HG03159 (cell line): Measurements from ENCODE around the gene DUSP10.

ENCODE experiments used
- ATAC-seq: cut with Tn5 transposase; IDR thresholded peaks from one replicate; pipeline ENCODE4 v1.9.1; 2021; ENCODE audit warnings: mild to moderate bottlenecking, moderate library complexity; ENCODE audit not compliant: unreplicated experiment

Gene DUSP10

DNA sequence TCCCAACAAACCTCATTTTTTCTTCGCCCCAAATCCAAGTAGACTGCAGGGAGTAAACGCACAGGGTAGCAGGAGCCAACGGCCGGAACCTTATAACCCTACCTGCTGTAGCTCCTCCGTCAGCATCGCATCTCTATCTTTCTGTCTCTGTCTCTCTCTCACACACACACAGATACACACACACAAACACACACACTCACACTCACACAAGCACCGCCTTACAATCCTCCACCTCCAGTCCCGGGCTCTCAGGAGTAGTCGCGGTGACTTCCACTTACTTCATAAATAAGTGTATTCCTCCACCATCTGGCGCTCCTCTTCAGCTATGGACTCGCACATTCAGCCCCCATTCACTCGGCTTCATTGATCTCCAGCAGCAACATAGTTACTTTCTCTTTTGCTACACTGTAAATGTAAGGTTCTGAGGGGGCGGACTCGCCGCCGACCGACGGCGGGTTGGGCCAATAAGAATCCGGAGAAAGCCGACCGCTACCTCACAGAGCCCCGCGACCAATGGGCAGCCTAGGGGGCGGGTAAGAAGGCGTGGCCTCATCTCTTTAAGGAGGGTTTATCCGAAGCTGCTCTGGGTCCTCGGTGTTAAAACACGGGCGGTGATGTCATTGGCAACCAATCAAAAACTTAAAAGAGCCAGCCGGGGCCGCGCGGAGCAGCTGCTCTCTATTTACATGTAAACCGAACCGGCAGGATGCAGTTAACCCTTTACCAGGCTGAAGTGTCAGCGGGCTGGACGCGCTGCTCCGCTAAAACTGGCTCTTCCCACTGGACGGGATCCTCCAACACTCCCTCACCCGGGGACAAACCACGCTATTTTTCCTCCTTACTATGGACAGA, at the start of gene DUSP10:
Gene DUSP10 (minus strand): TSS at position 387 of the 852 bp plus-strand sequence. CDS start 2,345 bp downstream, outside the sequence.
- peak; percentile 85 for ATAC-seq

DNA sequence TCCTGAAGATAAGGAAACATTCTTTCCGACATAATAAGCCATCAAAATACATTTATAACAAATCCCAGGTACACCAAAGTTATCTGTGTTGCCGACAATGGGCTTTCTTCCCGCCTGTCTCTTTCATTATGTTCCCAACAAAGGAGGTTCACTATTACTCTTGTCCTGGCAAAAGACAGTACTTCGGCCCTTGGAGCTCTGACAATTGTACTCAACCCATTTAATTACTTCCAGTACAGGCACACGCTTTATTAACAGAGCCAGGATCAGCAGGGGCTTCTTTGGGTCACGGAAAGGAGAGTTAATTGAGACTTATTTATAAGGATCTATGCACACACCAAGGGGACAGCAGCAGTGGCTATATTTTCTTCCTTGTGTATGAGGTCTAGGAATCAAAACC, 46.6 kb upstream of the DUSP10 start:
- no peak for ATAC-seq

DNA sequence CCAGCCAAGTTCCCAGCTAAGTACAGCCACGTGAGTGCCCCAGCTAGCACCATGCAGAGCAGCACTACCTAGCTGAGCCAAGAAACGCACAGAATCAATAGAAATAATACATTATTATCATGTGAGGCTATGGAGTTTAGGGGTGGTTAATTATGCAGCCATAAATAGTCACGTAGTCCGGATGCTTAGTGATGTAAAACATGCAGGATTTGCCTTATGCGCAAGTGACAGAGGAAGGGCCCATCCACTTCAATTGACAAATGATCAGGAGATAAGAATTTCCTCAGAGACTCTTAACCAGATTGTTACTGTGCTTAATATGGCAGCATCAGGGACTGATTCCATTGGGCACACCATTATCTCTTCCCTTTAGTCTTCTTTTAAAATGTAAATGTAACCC, 44.8 kb upstream of the DUSP10 start:
- ATAC-seq: no peak

DNA sequence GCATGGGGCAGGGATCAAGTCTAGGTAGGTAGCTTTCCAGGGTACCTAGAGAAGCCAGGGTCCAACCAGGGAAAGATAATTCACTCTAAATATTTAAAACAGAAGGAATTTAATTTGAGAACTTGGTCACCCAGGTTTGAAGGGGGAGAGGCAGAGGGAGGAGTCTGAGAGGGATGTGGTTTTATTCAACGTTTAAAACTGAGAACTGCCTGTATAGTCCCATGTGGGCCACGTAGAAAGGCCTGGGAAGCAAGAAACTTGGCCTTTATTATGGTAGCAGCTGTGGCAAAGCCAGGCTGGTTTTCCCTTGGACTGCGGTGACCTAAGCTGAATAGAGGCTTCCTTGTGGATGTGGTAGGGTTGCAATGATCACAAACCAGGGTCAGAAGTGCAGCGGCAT, 42.0 kb upstream of the DUSP10 start:
- ATAC-seq: no peak

DNA sequence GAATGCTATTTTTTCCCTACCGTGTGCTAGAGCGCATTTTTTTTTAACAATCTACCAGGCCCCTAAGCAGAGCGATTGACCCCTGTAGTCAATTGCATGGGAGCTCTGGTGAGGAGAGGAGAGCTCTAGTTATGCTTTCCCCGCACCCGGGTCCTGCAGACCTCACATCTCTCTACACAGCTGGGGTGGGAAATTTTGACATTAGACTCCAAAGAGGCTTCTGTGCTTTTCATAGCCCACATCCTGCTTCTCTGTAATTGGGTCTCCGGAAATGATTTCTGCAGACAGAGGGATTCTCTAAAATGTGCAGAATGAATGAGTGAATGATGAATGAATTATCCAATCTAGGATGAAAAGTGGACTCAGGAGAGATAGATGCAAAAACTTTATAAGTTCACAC, 41.5 kb upstream of the DUSP10 start:
- ATAC-seq: no peak

DNA sequence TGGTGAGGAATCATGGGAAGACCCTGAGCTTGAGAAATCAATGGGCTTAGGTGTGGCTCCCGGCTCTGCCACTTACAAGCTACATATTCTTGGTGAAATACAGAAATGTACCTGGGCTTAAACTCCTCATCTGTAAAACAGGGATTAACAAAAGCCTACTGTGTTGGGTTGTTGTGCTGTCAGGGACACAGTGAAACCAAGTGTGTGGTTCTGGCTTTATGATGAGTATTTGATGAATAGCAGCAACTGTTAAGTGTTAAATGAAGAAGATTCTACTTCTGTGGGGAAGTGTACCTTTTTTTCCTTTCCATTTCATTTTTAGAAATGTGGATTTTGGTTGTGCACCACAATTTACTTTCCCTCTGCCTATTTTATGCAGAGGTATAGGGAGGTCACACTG, 41.1 kb upstream of the DUSP10 start:
- ATAC-seq: no peak

DNA sequence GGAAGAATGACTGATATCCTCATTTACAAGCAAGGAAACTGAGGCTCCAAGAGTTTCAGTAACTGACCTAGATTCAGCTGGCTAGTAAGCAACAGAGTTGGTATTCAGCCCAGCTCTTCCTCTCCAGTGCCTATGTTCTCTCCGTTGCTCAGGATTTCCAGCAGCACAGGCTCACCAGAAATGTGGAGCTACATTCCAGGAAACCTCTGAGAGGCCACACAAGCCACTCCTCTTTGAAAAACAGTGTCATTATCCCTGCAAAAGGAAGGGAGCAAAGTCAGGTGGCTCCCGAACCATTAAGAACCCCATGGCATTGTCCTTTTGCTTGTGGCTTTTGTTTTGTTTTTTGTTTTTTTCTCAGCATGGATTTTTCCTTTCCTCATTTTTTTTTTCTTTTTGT, 40.6 kb upstream of the DUSP10 start:
- no peak for ATAC-seq

DNA sequence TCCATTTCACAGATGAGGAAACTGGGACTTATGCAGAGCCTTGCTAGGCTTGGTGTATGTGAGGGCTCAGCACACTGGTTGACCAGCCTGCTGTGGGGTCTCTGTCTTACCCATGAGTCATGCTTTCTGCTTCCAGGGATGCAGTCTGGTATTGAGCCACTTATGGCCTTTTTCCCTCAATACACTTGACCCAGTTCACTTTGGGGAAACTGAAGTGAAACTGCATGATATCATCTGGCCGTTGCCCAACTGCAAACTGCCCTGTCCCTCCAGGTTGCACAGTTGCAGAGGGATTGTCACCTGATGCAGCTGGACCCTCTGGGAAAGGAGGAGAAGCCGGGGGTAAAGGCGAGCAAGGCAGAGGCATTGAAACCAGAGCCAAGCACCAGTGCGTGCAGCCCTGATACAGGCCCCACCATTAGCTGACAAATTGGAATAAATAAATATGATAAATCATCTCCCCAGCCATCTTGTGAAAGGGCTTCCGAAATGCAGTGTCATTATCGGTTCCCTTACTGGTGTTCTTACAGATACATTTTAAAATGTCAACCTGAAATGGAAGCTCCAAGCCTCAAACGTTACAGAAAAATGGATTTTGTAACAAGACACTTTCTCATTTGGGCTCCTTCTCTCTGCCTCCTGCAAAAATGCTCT, 39.3 kb upstream of the DUSP10 start:
- no peak for ATAC-seq

DNA sequence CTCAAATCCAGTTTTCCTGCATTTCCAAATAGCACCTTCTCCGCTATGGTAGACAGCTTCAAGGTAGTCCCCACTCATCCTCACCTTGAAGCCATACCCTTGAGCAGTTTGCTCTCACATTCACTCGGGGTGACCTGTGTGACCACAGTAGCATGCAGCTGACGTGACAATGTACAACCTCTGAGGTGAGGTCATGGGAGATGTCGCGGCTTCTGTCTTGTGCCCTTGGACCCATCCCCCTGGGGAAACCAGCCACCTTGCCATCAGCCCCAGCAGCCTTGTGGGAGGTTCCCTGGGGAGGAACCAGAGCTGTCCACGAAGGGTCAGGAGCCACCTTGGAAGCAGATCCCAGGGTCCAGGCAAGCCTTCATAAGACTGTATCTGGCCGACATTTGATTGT, 38.3 kb upstream of the DUSP10 start:
- ATAC-seq: no peak

DNA sequence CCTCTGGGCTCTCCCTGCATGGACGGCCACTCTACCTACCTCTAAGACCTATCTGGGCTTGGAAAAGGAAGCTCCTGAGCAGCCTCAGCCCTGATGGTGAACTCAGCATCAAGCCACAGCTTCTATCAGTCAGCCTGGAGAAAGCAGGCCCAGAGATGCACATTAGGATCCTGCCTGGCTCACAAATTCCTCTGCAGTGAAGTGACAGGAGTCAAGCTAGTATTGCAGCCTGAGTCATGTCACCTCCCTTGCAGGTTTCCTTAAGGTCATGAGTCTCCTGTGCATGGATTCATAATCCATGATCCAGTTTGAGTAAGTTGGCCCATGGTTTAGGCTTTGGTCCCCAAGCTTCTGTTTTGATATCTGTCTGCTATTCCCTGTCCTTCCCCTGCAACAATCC, 37.9 kb upstream of the DUSP10 start:
- no peak for ATAC-seq

DNA sequence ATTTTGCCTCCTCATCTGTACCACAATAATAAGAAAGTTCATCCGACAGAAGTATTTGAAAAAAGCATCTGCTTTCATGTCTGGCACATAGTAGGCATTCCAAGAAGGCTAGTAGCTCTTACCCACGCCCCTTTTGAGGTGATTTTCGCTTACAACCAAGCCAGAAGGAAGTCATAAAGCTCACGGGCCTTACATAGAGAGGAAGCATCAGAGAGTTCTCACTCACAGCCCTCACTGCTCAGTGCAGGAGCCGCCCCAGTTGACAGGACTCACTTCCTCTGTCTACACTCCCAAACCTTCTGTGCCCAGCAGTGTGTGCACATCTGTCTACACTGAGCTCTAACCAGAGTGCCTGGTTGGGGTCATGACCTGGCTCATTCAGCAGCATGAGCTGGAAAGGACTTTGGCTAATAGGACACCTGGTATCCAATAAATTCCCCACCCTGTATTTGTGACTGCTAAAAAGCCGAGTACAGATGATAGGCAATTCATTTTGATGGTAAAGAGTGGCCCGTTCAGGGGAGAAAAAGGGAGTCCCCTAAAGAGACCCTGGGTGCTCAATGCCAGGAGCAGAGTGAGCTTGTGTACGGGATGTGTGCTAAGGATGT, 36.8 kb upstream of the DUSP10 start:
- peak; percentile 37 for ATAC-seq

DNA sequence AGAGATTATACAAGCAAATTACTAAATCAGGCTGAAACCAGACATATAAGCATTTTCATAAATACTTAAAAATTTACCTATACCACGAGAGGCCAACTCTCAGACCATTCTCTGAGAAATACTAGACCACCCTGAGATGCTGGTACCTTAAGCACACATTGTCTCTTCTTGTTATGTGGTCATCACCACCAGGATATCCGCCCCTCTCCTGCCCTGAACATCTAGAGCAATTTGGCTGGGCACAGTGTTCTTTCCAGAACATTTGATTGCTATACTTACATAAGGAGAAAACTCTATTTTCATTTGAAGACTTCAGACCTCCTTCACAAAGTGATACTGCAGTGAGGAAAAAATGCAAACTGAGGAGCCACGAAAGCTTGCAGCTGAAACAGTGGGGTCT, 36.2 kb upstream of the DUSP10 start:
- ATAC-seq: peak; percentile 24

DNA sequence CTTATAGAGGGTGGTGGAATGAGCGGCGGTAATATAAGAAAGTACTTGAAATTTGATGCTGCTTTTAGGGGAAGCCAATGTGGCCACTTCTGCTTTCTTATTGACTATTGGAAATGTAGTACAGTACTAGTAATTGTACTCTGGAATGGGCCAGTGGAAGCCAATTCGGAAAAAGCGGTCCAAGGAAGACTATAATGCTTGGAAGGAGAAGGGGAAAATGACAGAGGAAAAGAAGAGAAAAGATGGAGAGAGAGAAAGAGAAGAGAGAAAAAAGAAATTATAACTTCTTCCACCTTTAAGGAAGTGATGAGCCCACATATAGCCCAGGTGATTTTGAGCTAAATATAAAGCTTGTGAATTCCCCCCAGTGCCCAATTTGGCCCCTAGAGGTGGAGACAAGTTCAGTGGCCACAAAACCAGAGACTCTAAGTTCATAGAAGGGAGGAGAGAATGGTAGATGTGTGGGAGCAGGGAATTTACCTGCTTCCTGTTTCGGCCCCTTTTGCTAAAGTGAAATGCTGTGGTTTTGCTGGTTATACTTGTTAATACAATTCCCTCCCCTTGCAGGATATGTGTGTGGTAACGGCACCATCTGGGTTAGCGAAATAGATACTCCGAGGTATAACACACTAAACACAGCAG, 35.7 kb upstream of the DUSP10 start:
- peak; percentile 62 for ATAC-seq

DNA sequence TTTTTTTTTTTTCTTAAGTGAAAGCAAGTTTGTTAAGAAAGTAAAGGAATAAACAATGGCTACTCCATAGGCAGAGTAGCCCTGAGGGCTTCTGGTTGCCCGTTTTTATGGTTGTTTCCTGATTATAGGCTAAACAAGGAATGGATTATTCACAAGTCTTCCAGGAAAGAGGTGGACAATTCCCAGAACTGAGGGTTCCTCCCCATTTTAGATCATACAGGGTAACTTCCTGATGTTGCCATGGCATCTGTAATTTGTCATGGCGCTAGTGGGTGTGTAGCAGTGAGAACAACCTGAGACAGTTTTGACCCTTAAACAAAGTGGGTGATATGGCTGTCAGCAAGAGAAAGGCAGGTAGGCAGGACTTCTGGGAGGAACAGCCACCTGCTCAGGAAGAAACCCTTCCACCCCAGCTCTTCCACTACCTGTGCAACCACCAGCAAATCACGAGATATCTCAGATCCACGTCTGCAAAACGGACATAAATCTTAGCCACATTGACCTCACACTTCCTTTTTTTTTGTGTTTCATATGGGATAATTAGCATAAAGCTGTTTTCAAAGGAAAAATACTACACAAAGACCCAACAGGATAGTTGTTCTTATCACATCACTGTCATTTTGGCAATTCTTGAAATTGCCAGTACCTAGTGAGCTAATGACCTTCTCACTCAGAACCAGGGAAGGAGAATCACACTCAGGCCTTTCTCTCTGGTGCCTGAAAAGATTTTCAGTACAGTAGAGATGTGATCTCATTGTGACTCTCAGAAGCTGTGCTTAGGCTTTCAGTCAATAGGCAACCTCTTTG, 34.8 kb upstream of the DUSP10 start:
- ATAC-seq: peak; percentile 41

DNA sequence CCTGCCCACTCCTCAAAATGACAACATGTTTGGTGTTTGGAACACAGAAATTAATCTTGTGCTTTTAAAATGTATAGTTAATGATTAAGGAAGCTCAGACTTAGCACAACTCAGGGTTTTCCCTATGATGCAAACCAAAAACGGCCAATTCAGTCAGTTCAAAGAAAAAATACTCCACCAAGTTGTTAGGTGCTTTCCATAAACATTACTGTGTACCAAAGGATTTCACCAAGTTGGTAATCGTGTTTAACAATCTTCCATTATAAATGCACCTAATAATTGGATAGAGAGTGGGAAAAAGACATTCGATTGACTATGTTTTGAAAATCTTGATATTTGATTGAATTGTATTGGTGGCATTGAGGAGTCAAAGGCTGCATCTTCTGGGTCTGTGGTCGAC, 33.3 kb upstream of the DUSP10 start:
- no peak for ATAC-seq

DNA sequence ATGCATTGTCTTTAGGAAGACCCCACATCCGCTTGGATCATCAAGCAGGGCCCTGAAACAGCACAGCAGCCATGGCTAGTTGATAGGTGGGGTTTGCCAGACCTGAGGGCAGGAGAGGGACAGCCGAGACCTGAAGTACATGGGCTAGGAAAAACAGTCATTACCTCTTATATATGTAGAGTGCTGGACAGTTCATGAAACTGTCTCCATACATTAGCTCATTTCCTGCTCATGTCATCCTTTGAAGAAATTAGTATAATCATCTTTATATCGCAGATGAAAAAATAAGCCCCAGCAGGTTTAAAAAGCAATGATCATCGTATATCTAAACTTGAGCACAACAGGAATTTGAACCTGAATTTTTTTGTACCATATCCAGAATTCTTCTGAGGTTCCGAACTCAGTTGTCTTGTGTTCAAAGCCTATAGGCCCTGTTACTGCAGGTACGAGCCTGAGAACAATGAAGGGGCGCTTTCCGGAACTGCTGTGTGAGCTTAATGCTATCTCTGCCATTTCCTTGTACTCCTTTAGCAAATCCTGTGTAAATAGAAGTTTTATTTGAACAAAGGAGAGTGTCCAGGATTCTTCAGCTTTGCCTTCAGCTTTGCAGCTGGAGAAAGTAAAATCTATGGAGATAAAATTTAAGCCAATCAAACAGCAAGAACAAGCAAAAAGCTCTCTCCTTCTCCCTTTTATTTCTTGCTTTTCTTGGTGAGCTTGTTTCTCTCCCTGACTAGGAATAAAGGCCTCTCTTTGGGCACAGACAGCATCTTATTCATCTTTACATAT, 32.4 kb upstream of the DUSP10 start:
- ATAC-seq: no peak

DNA sequence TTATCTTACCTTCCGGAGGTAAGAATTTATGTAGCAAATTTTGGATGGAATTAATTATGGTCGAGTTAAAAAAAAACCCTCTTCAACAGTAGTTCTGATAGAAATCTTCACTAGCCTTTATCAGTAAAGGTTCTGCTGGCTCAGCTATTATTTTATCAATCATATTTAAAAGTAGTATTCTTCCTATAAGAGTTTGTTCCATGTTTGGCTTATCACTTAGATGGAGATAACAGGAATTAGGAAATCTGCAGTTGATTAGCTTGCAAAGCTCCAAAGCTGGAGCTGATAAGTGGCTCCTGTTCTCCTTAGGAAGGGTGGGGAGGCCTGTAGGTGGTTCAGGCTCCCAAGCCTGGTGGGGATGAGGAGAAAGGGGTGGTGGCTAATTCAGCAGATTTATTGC, 31.5 kb upstream of the DUSP10 start:
- ATAC-seq: no peak

DNA sequence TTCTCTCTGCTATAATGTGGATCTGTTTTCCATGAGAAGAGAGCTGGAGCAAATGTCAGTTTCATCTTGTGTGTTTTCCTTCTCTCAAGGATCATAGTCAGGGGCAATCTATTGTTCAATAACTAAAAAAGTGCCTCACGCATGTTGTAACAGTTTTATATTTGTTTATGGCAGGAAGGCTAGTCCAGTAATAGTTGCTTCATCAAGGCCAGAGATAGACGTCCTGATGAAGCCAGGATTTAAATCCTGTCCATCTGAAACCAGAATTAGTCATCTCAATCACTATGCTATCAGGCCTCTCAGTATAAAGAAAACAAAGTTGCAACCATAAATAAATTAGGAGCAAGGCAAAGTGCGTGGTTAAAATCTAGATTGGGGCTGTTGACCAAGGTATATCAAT, 30.2 kb upstream of the DUSP10 start:
- ATAC-seq: no peak

DNA sequence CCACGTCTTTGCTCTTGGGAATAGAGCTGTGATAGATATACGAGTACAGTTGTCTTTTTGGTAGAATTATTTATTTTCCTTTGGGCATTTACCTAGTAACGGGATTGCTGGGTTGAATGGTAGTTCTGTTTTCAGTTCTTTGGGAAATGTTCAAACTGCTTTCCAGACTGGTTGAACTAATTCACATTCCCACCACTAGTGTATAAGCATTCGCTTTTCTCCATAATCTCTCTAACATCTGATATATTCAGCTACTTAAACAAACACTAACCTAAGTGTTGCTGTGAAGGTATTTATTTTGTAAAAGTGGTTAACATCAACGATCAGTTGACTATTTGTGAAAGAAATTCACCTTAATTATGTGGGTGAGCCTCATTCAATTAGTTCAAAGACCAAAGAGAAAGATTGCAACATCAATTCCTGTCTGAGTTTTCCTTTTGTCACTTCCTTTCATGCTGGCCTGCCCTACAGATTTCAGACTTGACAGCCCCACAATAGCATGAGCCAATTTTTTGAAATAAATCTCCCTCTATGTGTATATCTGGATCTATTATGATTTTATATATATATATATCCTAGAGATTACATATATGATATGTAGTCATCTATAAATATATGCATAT, 26.7 kb upstream of the DUSP10 start:
- ATAC-seq: no peak

DNA sequence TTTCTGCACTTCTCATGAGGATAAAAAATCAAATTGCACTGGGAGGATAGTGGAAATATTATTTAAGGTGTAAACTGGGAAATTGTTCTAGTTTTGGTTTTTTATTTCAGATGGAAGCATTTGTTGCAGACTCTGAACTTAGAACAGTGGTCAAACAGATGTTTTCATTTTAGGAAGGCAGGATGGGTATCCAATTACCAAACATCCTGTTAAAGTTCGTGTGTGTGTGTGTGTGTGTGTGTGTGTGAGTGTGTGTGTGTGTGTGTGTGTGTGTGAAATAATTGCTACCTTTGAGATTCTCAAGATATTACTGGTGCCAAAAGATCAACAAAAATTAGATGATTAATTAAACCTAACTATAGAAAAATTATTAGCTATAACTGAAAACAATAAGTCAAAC, 24.3 kb upstream of the DUSP10 start:
- no peak for ATAC-seq
